ENCODE measurements around the gene ATAD1. TPM values are rescaled to one million over a fixed set of nuclear protein-coding genes. Genes with fewer than 3 reads are reported as not detected.

The ATAD1 gene
- total RNA-seq = 10 to 100 TPM; 43.8 to 49.3 TPM

DNA sequence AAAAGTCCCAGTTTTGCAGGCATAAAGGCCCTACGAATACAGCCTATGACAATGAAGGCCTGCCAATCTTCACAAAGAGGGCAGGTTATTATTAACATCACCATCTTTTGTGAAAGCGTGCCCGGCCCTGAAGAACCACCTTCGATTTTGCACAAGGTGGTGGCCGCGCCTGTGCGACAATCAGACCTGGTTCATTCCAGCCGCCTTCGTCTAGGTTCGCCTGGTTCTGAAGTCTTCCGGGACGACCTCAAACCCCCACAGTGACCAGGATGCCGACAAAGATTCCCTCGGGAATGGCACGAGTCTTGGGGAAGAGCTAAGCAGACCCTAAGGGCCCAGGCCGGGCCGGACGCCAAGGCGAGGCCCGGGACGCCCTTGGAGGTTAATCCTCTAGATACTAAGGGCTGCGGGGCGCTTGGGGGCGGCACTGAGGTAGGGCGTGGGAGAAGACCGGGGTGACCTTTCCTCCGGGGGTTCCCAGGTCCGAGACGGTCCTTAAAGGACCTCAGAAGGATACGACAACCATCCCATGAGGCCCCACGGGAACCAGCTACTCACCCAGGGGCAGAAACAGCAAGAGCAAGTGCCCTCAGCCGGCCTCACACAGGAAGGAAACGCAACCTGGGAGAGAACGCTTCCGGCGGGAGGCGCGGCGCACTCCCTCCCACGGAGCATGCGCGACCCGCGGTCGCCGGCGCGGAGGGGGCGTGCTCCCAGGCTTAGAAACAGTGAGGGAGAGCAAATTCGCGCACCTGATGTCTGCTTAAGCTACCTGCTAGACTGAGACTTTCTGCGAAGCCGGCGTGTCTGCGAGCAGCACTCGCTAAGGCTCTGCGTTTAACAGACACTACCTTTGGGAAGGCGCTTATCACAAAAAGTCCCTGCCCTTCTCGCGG is at the start of gene ATAD1:
Gene ATAD1, minus strand, starts transcription at position 618 of the 896 bp plus-strand sequence. CDS start 3,627 bp downstream, outside the sequence.
- ATAC-seq = peak; percentile 87
- intact Hi-C loops (cut with micrococcal nuclease) = loop anchor here (5.0 kb wide), 1 partner anchor 44 kb away; the partner anchor contains the start of genes KLLN and PTEN
- Mint-ChIP-seq H3K9me3 (no peaks in the 10 kb centered on the region), H3K4me3 (peak within 1 kb of the TSS; percentile 89), H3K27me3 (no peaks in the 10 kb centered on the region), H3K27ac (peak within 1 kb of the TSS; percentile 97), H3K36me3 (ENCODE audit: low read depth) (peaks cover 21% of the 10 kb centered on the region), H3K4me1 (ENCODE audit: low read depth) (peaks cover 33% of the 10 kb centered on the region)
- ChIA-PET CTCF (interaction anchor here (0.5 to 2.6 kb wide), 7 partner anchors 10 to 572 kb away, joined by 3 to 12 read pairs (median 5); partner anchors contain the start of genes KLLN and PTEN), POLR2A (interaction anchor here (0.6 to 2.9 kb wide), 19 partner anchors 10 to 1062 kb away, joined by 3 to 28 read pairs (median 4); partner anchors contain the start of genes KLLN, PTEN and STAMBPL1)
- TF ChIP-seq, protein P1, sequence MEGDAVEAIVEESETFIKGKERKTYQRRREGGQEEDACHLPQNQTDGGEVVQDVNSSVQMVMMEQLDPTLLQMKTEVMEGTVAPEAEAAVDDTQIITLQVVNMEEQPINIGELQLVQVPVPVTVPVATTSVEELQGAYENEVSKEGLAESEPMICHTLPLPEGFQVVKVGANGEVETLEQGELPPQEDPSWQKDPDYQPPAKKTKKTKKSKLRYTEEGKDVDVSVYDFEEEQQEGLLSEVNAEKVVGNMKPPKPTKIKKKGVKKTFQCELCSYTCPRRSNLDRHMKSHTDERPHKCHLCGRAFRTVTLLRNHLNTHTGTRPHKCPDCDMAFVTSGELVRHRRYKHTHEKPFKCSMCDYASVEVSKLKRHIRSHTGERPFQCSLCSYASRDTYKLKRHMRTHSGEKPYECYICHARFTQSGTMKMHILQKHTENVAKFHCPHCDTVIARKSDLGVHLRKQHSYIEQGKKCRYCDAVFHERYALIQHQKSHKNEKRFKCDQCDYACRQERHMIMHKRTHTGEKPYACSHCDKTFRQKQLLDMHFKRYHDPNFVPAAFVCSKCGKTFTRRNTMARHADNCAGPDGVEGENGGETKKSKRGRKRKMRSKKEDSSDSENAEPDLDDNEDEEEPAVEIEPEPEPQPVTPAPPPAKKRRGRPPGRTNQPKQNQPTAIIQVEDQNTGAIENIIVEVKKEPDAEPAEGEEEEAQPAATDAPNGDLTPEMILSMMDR (IDR thresholded peaks at IDR 0.05) = no peak
- peak; percentile 91 for DNase-seq

DNA sequence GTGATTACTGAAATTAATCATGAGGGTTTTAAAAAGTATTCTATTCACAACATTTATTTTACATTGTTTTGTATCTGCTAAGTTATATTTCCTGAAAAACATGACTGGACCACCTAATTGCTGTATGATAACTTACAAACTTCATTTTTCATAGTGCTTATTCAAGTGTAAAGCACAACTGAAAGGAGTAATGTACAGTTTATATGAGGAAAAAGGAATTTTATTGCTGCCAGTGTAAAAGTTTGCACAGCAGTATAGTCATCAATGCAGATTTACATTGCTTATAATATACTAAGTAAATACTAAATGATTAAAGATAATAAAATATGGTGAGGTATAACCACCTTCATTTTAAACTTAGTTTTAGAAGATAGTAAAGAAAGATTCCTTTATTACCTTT is 49.4 kb upstream of the ATAD1 start:
- intact Hi-C loops (cut with micrococcal nuclease) = loop anchor here (5.0 kb wide), 1 partner anchor 405 kb away; no protein-coding TSS in a partner anchor
- TF ChIP-seq, protein P1 (IDR thresholded peaks at IDR 0.05) = no peak
- H3K4me1 Mint-ChIP-seq (ENCODE audit: low read depth) = peaks cover 41% of the 10 kb centered on the region
- ATAC-seq = no peak
- ChIA-PET CTCF (no interaction called here), POLR2A (interaction anchor here (0.7 to 1.0 kb wide), 2 partner anchors 50 to 199 kb away, joined by 3 to 4 read pairs; no protein-coding TSS in a partner anchor)
- DNase-seq = no peak
- no peaks in the 10 kb centered on the region for H3K9me3 Mint-ChIP-seq
- H3K4me3 Mint-ChIP-seq = peak overlapping the region; percentile 87
- H3K36me3 Mint-ChIP-seq (ENCODE audit: low read depth) = peaks cover 36% of the 10 kb centered on the region
- H3K27me3 Mint-ChIP-seq = no peaks in the 10 kb centered on the region
- no peak overlapping the region for H3K27ac Mint-ChIP-seq

- DNase-seq (no peak), ATAC-seq (no peak)
- peaks cover 39% of the 10 kb centered on the region for H3K4me1 Mint-ChIP-seq (ENCODE audit: low read depth)
- POLR2A ChIA-PET = no interaction called here
- TF ChIP-seq, protein P1 (IDR thresholded peaks at IDR 0.05) = no peak
- no peaks in the 10 kb centered on the region for H3K27me3 Mint-ChIP-seq
- no peaks in the 10 kb centered on the region for H3K9me3 Mint-ChIP-seq
- peaks cover 34% of the 10 kb centered on the region for H3K36me3 Mint-ChIP-seq (ENCODE audit: low read depth)
- peak overlapping the region; percentile 36 for H3K27ac Mint-ChIP-seq
- CTCF ChIA-PET = interaction anchor here (1.4 to 1.9 kb wide), 3 partner anchors 10 to 248 kb away, joined by 3 to 7 read pairs (median 4); no protein-coding TSS in a partner anchor
- peak overlapping the region; percentile 87 for H3K4me3 Mint-ChIP-seq
- intact Hi-C loops (cut with micrococcal nuclease) = loop anchor here (5.0 kb wide), 1 partner anchor 406 kb away; no protein-coding TSS in a partner anchor
Measured at GRCh38 chr10:87866412-87866974, 48.5 kb upstream of the ATAD1 start.

- no peak for DNase-seq
- POLR2A ChIA-PET = interaction anchor here (0.6 to 1.0 kb wide), 2 partner anchors 47 to 53 kb away, joined by 4 read pairs; partner anchors contain the start of gene ATAD1
- peaks cover 29% of the 10 kb centered on the region for H3K36me3 Mint-ChIP-seq (ENCODE audit: low read depth)
- peak overlapping the region; percentile 87 for H3K4me3 Mint-ChIP-seq
- H3K4me1 Mint-ChIP-seq (ENCODE audit: low read depth) = peaks cover 38% of the 10 kb centered on the region
- no peak for ATAC-seq
- H3K9me3 Mint-ChIP-seq = no peaks in the 10 kb centered on the region
- CTCF ChIA-PET = interaction anchor here (1.0 to 1.9 kb wide), 4 partner anchors 9 to 718 kb away, joined by 3 to 7 read pairs (median 4); partner anchors contain the start of gene RNLS
- intact Hi-C loops (cut with micrococcal nuclease) = loop anchor here (5.0 kb wide), 1 partner anchor 407 kb away; no protein-coding TSS in a partner anchor
- TF ChIP-seq, protein P1 (IDR thresholded peaks at IDR 0.05) = no peak
- no peaks in the 10 kb centered on the region for H3K27me3 Mint-ChIP-seq
- H3K27ac Mint-ChIP-seq = peak overlapping the region; percentile 93
Measured at GRCh38 chr10:87865241-87865881, 47.3 kb upstream of the ATAD1 start.
